NCI-H2196 (cell line): ENCODE measurements around the gene AREG.

Source experiments
- DNase-seq: peaks from one replicate; lab custom pipeline; 2025; ENCODE audit not compliant: unreplicated experiment; lab: John Stamatoyannopoulos, UW

AREG gene

DNA sequence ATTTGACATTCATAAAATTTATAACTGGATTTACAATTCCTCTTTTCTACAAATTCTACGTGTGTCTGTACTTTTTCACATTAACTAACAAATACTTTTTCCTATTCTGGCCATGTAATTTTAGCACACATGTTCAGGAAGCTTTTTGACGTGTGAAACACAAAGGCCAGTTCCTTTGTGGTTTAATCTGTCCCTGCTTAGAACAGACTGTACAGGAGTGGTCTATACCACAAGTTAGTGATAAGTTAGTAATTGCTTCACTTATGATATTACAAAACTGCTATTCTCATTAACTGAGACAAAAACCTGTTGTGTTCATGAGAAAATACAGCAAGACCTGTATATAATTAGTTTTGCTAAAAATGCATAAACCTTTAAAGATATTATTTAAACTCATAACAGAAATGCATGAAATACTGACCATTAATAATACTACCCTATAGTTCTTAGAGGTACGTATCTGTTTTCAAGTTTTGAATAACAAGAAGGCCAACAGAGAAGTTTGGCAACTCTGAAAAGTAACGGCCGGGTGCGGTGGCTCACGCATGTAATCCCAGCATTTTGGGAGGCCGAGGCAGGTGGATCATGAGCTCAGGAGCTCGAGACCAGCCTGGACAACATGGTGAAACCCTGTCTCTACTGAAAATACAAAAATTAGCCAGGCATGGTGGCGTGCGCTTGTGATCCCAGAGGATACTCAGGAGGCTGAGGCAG is 13.7 kb upstream of the AREG start:
- DNase-seq: no peak

DNA sequence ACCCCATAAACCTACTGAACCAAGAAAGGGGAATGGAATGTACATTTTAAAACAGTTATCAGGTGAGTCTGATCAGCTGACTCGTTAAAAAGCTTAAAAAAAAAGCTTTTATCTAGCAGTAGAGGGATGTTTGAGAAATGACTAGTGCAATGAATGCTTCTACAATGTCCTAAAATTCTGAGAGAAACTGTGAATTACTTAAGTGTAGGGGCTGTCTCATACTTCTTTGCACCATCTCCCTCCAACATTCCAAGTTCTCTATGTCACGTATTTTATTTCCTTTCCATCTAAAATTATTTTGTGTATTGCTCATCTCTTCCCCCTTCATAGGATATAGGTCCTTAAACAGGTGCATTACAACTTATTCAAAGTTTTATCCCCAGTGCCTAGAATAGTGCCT is 11.9 kb upstream of the AREG start:
- DNase-seq: no peak

DNA sequence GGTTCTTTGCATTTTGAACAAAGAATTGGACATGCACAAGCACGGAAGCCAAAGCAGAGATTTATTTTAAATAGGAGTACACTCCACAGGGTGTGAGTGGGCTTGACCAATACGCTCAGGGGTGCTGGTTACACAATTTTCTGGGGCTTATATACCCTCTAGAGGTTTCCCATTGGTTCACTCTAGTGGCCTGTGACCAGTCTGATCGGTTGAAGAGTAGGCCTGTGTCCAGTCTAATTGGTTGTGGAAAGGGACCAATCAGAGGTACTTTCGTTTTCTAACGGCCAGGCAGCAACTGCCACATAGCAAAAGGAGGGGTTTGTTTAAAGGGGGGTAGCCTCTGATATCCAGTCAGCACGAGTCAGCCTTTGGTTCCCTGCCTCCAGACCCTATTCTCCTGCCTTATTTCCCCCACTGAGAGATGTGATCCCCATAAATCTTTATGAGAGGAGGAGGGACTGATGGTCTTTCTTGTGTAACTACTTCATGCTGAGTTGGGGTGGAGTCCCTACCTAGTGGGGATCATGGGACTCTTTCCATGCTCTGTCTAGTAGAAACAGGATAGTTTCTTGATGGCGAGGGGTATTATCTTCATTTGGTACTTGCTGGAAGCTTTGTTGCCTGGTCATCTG is 11.3 kb upstream of the AREG start:
- DNase-seq: no peak

DNA sequence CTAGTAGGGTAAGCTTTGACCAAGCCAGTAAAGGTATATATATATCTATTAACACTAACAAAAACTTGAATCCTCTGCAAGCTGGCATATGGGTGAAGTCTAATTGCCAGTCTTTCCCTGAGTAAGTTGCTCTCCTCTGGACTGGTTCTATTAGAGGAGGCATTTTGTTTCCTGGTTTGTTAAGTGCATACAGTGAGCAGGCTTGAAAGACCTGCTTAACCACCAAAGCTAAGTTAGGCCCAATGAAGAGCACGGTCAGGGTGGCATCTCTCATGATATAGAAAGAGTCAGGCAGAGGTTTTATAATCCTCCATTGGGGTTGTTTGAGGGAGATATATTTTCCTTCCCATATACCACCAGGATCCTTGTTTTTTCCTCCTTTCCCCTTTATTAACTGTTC is 9.6 kb upstream of the AREG start:
- no peak for DNase-seq

DNA sequence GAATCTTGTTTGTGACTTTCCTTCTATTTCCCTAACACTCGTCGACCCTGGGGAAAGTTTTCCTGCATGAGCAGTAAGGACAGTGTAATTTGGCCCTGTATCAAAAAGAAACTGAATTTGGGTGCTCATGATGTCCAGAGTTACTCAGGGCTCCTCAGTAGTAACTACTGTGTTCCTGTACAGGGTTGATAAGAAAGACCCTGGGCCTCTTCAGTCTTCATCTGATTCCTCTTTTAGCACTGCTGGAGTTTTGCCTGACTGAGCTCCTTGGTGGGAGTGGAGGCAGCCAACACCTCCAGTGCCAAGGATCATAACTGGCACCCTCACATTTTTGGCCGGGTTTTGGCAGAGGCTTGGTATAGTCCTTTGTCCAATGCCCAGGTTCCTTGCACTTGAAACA is 7.1 kb upstream of the AREG start:
- no peak for DNase-seq

DNA sequence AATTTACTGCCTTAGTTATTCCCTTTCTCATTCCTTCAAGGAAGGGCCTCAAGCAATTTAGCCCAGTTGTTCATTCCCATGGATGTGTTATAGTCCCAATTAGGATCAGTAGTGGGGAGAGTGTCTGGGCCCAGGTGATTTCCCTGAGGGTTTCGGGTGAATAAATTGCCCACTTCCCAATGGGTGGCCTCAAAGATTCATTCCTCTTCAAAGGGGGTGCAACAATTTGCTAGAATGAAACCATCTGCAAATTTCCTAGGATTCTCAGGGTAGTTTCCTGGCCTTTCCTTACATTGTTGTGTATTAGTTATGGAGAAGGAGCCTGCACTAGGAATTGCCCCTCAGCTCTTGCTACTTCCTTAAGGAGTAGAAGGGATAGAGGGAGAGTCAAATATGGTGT is 6.3 kb upstream of the AREG start:
- no peak for DNase-seq

DNA sequence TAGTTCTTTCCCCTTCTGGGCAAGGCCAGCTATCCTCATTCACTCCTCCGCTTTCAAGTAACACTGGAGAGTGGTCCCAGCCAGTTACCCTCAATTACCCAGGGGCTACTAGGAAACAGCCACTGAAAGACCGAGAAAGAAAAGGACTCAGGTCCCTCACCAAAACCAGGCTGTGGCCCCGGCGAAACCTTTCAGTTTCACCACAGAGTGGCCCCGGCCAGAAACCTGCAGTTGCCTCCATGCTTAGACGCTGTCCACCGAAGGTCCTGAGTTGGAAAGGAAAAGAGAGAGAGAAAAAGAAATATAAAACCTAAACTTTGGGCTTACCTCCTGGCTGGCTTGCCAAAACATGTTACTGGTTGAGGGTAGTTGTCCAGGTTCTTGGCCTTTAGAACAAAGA is 5.0 kb upstream of the AREG start:
- no peak for DNase-seq

DNA sequence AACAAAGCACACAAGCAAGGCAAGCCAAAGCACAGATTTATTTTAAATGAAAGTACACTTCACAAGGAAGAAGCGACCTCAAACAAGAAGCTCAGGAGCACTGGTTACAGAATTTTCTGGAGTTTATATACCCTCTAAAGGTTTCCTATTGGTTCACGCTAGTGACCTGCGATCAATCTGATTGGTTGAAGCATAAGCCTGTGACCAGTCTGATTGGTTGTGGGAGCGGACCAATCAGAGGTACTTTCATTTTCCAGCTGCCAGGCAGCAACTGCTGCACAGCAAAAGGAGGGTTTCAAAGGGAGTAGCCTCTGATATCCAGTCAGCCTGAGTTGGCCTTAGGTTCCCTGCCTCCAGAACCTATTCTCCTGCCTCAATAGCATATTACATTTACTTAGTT is 4.6 kb upstream of the AREG start:
- DNase-seq: no peak

DNA sequence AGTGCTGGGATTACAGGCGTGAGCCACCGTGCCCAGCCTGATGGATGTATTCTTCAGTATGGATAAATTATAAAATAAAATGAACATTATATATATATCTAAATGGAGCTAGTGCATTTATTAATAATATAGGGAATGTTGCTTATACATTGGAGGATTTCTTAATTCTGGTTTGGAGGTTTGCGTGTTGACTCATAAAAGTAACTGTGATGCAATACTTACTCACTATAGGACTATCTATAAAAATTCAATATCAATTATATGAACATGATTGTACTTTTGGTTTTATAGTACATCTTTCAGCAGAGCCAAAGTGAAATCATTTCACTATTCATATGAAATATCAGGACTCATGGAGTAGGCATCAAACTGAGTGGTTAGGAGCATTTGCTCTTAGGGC is 3.2 kb upstream of the AREG start:
- no peak for DNase-seq

DNA sequence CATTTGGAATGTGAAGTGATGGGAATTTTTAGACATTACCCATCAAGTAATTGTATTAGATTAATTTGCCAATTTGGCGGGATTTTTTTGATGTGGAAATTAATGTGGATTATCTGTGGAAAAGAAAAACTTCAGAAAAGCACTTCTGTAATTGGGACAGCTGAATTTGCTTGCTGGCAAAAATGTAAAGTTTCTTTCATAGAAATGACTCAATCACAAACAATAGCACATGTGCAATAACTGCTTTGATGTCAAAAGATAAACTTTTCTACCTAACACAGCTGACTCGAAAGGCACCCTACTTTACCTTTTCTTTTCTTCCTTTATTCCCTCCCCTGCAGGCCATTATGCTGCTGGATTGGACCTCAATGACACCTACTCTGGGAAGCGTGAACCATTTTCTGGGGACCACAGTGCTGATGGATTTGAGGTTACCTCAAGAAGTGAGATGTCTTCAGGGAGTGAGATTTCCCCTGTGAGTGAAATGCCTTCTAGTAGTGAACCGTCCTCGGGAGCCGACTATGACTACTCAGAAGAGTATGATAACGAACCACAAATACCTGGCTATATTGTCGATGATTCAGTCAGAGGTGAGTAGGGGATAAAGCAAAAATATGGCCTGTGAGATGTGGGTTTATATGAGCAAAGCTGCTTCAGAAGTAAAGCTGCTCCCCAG is 1.4 kb downstream of the AREG start:
- no peak for DNase-seq

DNA sequence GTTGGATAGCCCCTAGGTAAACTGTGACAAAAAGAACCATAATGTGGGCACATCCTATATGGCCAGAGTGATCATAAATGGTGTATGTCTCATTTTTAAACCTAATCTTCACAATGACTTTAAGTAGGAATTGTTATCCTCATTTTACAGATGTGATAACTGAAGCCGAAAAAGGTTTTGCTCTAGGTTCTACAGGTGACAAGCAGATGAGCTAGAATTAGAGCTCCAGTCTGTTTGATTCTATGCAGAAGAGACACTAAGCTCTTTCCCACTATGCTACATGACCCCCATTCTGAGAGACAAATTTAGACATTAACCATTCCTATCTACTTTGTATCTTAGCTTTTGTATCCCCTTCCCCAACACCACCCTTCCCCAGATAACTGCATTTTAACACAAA is 2.0 kb downstream of the AREG start:
- DNase-seq: no peak

DNA sequence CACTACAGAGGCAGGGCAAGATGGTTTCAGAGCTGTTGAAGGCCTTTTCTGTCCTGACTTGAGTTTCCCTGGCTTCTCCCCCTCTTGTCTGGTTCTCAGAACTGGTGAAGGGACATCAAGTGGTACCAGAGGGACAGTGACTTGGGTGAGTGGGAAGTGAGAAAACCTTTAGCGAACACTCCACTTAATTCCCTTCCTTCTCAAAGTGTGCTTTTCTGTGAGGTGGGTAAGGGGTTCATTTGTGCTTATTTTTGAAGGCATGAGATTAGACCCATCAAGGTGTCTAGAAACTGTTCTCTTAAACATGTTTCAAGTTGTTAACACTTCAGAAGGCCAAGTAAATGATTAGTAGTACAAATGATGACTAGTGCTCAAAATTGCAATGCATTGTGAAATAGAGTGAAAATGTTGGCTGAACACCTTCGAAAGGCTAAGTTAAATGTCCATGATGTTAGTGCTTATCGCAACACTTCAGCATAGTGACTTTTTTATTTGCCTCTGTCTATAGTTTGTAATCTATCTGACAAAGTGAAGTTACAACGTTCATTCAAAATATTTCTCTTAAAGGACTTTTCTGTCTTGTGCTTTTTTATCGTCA is 2.8 kb downstream of the AREG start:
- DNase-seq: no peak

DNA sequence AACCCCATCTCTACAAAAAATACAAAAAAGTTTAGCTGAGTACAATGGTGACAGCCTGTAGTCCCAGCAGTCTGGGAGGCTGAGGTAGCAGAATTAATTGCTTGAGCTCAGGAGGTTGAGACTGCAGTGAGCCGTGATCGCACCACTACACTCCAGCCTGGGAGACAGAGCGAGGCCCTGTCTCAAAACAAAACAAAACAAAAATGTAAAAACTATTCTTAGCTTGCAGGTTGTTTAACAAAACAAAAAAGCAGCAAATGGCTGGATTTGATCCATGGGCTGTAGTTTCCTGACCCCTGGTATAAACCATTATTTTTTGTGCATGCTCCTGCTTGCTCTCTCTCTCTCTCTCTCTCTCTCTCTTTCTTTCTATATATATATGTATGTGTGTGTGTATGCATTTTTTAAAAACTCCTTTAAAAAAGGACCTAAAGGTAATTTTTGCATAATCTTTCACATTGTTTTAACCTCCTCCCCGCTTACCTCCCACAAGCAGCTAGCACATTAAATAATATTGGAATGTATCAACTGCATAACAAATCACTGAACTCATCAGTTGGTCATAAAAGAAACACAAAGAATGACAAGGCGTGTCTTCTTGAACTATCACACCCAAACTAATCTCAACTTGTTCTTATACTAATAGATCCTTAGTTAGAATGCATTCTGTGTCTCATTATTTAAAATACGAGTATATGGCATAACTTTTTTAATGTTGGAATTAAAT is 4.8 kb downstream of the AREG start:
- no peak for DNase-seq

DNA sequence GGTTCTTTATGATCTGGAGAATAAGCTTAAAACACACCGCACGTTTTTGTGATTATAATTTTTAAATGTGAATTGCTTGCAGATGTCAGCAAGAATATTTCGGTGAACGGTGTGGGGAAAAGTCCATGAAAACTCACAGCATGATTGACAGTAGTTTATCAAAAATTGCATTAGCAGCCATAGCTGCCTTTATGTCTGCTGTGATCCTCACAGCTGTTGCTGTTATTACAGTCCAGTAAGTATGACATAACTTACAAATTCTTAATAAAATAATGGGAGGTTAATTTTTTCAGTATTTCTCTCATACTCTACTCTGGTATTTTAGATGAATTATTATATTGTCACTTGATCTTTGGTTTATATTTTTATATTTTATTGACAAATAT is 5.4 kb downstream of the AREG start:
- no peak for DNase-seq

DNA sequence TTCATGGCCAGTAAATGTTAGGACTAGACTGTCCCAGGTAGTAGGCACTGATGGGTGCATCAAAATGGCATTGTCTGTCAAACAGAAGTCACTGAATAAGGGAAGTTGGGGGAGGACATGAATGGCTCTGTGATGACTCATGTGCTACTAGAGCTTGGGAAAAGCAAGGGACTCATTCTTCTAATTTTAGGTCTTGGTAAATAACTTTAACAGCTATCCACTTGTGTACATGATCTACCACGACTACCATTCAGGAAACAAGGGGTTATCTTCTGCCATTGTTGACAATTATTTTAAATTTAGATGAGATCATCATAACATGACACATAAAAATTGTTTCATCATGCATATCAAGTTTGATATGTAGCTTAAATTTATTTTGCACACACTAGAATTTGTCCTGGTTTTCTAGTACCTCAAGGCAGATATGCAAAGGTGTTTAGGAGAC is 6.3 kb downstream of the AREG start:
- no peak for DNase-seq

DNA sequence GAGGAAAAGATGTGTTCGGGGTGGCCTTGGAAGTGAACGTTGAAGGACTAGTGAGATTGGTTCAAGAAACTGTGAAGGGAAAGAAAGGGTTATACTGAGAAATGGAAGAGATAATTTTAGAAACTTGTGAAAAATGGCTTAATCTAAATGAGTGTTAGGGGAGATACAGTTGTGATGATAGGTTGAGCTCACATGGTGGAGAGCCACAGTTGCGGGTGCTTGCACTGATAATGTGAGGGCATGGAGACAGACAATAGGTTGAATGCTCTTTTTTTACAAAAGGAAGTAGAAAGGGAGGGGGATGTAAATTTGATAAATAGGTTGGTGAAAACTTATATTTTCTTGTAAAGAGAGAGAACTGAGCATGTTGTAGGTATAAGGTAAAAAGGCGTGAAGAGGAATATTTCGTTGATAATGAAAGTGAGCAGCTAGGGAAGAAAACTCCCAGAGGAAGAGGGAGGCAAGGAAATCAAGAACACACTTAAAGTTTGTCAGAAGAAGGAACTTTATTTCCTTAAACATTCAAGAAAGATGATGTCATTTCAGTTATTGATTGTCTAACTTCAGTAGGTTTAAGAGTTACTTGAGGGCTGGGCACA is 8.2 kb downstream of the AREG start:
- DNase-seq: no peak

DNA sequence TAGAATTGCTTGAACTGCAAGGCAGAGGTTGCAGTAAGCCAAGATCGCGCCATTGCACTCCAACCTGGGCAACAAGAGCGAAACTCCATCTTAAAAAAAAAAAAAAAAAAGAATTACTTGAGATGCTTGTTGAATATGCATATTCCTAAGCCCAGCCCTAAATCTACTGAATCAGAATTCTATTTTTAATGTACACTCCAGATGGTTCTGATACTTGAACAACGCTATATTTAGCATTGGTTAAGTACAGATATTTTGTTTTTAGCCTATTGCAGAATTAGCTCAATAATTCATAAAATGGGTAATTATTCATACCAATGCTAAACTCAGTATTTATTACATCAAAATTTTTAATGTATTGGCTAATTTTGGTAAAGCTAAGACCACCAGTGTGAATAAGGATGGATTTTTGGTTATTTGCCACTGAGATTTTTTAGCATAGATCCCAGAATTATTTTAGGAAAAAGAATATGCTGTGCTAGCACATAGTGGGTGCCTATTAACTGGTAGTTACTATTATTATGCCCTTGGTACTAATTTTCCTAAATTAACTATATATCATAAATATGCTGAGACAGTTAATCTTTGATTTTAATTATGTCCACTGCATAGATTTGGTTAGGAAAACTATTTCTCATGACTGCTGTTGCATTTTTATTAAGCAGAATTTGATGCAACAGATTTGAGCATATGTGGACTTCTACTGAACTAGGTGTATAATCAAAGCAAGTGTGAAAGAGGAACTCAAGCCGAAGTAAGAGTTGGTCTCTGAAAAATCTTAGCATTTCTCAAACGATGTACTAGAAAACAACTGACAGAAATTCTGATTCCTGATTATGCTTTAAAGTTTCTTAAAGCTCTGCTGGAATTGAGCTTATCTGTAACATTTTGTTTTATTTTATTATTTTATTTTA is 9.2 kb downstream of the AREG start:
- no peak for DNase-seq

DNA sequence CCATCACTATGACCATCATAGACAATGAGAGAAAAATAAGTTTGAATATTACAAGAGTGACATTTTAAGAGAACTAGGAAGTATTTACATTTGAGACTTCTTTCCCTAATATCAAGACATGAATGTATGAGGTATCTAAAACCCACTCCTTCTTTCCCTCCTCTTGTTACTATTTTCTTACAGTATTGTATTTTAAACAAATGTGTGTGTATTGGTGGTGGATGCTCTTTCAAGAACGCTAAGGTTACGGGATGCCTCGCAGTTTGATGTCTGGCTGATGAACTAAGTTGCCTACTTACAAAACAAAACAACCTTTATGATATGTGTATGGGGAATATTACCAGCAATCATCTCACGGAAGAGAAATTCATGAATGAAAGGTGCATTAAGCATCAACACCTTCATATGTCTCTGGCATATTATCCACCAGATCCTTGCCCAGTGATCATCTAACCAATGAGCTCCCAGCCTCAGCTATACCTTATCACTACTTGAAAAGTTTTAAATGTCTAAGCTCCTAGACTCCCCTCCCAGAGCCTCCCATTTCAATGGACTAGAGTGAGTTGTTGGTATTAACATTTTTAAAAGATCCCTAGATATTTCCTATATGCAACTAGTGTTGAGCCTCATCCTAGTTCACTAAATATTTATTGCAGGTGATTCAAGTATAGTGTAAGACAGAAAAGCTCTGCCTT is 10.6 kb downstream of the AREG start:
- no peak for DNase-seq

DNA sequence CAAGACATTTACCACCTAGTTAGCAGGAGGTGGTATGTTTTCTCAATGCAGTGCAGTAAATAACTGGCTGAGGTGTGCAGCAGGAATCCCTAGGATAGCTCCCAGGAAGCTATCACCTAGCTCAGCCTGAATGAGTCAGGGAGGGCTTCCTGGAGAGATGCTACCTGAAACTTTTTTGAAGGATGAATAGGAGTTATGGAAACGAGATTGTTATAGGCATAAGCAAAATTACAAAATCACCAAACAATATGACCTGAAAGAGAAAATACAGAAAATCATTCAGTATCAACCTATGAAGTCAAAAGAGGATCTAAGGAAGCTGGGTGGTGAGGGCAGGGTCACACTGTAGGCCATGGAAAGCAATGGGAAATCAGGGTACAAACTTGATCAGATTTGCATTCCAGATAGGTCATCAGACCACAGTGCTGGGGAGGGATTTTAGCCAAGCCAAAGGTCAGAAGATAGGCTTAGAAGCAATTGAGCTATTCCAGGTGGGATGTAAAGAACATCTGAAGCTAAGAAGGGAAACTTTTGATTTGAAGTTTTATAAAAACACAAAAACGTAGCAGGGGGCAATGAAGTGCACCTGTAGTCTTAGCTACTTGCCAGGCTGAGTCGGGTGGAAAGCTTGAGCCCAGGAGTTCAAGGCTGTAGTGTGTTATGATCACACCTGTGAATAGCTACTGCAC is 11.3 kb downstream of the AREG start:
- no peak for DNase-seq
